Activated CD4-positive, alpha-beta T cell treated with anti-CD3 and anti-CD28 coated beads, Interleukin-2, Interleukin-6, amounts not matched to agents 100 ng/mL and 50 ng/mL, durations not matched to agents 16 hours and 8 hours (primary cell): ENCODE data around the gene HELLS.
"Not testable (repeated sequence)": the region's sequence is repeated elsewhere in the genome, so short reads cannot be mapped to it uniquely, and the experiment has no call there.

Experiments
- DNase-seq: peaks from one replicate; pipeline ENCODE4 v3.0.0-alpha.2; 2020

The HELLS gene

GRCh38 chr10:94608559-94608958 is 63.0 kb downstream of the HELLS start:
- DNase-seq: no peak

GRCh38 chr10:94614558-94614957 is 69.0 kb downstream of the HELLS start:
- DNase-seq: no peak

GRCh38 chr10:94617389-94617944 is 71.9 kb downstream of the HELLS start:
- no peak for DNase-seq

- DNase-seq: no peak
These were observed 77.1 kb downstream of the HELLS start for GRCh38 chr10:94622666-94623205.

- DNase-seq: no peak
These were observed 78.0 kb downstream of the HELLS start for GRCh38 chr10:94623572-94623971.

GRCh38 chr10:94626476-94626875 is 80.9 kb downstream of the HELLS start:
- no peak for DNase-seq

- DNase-seq: no peak
These were observed 81.9 kb downstream of the HELLS start for GRCh38 chr10:94627511-94627910.

GRCh38 chr10:94630017-94630688 is 84.6 kb downstream of the HELLS start:
- peak; percentile 38 for DNase-seq

- DNase-seq: no peak
These were observed 85.7 kb downstream of the HELLS start for GRCh38 chr10:94631077-94631875.

- DNase-seq: no peak
These were observed 87.4 kb downstream of the HELLS start for GRCh38 chr10:94632954-94633353.

- DNase-seq: not testable (repeated sequence)
These were observed 92.5 kb downstream of the HELLS start for GRCh38 chr10:94638097-94638496.

GRCh38 chr10:94639902-94640301 is 94.3 kb downstream of the HELLS start:
- DNase-seq: no peak

GRCh38 chr10:94640562-94640961 is 95.0 kb downstream of the HELLS start:
- no peak for DNase-seq

GRCh38 chr10:94641480-94641879 is 95.9 kb downstream of the HELLS start:
- DNase-seq: no peak

GRCh38 chr10:94644352-94644751 is 98.8 kb downstream of the HELLS start:
- no peak for DNase-seq

GRCh38 chr10:94645285-94645684 is 99.7 kb downstream of the HELLS start:
- no peak for DNase-seq
